Measurements from ENCODE around the gene IRF2.
A peak's percentile ranks its signal among the peaks of the same experiment; 100 is the strongest.

Gene IRF2

DNA sequence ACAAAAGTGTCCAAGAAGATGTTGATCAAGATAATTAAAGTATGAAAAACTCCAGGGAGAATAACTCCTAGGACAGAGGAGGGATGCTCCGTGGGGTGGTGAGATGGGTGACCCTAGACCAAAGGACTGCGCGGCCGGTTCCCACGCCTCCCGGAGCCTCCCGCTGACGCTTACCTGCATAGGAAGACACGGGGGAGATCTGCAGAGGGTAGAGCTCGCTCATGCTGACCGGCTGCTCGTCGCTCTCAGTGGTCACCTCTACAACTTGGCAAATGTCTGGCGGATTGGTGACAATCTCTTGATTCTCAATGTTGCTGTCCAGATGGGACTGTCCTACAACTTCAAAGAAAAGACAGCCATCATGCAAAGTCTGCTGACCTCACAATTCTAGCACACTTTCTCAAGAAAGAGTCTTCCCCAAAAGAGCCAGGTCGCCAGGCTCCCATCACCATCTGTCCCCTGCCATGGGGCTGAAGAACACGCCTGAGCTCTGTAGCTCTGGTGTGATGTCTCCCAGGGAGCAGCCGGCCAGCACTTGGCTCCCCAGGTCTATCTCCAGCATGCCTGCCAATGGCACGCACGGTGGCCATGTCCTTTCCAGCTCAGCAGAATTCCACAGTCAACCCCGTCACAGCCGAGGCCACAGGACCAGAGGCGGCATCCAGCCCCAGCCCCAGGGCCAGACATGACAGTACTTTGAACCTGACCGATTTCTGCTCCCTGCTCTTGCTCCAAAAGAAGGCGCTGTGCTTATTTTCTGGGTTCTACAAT, 75.4 kb downstream of the IRF2 start:
- no peak overlapping the region for H3K4me3 ChIP-seq (ENCODE audit: low read length)
- no peak for DNase-seq (ENCODE audit: low read depth, low spot score)

DNA sequence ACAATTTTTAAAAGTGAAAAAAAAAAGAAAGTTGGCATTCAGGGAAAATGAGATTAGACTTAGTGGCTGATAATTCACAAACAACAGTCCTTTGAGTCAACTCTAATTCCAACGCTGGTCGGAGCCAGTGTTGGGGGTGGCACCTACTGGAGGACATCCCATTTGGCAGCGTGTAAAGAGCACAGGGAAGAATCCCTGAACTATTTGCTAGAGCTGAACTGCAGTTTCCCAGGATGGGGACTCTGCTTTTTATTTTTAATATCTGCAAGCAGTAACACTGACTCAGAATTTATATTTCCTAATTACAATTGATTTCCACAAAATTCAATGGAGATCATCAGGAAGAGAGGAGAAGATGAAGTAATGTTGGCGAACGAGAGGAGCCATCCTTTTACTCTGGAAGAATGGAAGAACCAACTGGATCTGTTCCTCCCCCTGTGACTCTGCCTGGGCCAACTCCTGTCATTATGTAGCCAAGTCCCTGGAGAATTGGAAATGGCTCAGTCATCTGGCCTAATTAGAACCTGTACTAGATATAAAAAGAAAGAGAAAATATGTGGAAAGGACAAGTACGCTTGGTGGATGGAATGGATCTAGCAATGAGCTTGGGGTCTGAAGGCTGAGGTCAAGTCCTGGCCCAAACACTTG, 76.7 kb downstream of the IRF2 start:
- no peak overlapping the region for H3K4me3 ChIP-seq (ENCODE audit: low read length)
- no peak for DNase-seq (ENCODE audit: low read depth, low spot score)

DNA sequence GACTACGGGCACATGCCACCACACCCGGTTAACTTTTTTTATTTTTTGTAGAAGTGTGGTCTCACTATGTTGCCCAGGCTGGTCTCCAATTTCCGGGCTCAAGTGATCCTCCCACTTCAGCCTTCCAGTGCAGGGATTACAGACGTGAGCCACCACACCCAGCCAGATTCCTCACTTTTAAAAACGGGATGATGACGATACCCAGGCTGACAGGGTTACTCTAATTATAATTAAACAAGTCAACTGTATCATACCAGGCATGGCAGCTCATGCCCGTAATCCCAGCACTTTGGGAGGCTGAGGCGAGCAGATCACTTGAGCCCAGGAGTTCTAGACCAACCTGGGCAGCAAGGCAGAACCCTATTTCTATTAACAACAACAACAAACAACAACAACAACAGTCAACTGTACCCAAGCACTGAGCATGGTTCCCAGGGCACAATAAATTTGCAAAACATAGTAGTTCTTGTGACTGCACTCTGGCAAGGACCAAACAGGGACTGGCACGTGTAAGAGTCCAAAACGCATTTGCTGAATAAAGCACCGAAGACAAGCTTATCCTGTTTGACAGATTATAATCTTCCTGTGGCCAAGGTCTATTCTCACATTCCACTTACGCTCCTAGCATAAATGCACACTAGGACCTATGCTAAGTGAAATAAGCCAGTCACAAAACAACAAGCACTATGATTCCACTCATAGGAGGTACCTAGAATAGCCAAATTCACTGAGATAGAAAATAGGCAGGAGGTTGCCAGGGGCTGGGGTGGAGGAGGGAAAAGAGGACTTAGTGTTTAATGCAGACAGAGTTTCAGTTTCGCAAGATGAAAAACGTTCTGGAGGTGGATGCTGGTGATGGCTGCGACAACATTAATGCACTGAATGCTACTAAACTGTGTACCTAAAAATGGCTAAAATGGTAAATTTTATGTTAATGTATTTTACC, 77.5 kb downstream of the IRF2 start:
- no peak overlapping the region for H3K4me3 ChIP-seq (ENCODE audit: low read length)
- DNase-seq (ENCODE audit: low read depth, low spot score): no peak

DNA sequence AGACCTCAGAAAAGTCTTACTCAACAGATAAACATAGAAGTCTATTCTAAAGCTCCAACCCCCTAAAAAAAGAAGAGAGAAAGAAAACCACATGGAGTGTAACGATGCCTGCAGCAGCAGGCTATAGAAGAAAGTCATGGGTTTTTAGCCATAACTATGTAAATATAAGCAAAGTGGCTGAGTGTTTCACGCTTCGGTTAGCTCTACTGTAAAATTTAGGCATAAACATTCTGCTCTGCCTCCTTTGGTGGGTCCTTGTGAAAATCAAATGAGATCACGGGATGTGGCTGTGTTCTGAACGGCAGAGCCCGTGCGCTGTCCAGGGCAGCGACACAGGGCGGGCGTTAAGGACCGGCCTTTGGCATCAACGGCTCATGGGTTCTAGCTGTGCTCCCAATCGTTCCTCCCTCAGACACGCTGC, 78.4 kb downstream of the IRF2 start:
- DNase-seq (ENCODE audit: low read depth, low spot score): no peak
- no peak overlapping the region for H3K4me3 ChIP-seq (ENCODE audit: low read length)

DNA sequence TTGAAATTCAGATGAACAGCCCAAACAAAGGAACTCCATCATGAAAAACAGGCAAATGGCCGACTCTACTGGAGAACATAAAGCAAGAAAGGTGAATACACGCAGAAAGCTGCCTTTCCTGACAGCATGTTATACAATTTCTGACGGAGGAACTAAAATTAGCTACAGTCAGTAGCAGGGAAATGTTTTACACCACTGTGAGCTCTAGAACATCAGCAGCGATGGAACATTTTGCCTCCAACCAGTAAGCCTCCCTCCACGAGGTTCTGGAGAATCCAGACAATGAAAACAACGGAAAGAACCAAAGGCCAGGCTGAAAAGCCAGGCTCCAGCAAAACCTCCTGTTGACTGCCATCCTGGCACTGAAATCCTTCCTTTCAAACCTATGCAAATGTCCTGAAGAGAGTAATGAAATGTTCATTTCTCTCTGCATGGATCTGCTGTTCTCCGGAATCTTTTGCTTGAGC, 78.9 kb downstream of the IRF2 start:
- no peak overlapping the region for H3K4me3 ChIP-seq (ENCODE audit: low read length)
- DNase-seq (ENCODE audit: low read depth, low spot score): no peak

DNA sequence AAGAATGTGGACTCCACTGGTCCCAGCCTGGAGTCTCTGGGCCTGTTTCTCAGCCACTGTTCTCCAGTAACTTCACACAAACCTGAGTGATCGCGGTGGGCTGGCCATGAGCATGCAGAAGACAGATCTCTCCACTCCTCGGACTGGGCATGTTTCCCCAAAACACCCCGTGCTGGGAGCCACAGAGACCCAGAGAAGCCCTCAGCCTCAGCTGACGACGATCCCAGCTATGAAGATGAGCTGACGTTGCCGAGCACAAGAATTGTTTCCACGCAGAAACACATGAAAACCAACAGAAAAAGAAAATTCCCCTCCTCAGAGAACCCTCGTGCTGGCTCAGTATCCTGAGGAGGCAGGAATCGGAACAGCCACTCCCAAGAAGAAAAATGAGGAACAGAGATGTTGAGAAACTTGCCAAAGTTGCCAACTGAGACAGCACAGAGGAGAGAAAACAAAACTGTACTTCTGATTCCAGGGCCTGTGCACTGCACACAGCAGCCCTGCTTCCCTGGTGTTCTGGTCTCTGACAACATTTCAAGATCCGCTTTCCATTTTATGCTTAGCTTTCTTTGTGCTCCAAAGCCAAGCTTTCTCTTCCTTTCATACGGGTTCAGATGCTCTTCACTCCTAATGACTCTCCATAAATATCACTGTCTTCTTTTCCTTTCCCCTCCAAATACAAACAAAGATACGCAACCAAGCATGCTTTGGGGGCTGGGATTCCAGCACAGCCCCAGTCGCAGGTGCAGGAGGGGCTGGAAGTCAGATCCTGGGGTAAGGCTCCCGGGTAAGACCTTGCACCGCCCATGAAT, 81.4 kb downstream of the IRF2 start:
- no peak overlapping the region for H3K4me3 ChIP-seq (ENCODE audit: low read length)
- no peak for DNase-seq (ENCODE audit: low read depth, low spot score)

DNA sequence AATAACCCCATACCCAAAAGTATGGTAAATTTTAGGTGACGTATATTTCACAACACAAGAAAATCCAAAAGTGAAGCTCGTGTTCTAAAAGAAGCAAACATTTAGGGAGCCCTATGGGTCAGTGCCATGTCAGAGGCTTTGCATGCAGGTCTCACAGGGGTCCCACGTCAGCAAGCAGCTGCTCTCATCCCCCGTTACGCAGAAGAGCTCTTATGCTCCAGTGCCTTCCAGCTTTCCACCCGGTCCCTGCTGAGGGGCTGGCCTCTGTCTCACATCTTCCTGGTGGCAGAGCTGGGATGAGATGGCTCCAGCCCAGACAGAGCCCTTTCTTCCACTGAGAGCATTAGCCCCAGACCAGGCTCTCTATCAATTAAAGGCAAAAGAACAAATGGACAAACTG, 82.0 kb downstream of the IRF2 start:
- DNase-seq (ENCODE audit: low read depth, low spot score): no peak
- no peak overlapping the region for H3K4me3 ChIP-seq (ENCODE audit: low read length)

DNA sequence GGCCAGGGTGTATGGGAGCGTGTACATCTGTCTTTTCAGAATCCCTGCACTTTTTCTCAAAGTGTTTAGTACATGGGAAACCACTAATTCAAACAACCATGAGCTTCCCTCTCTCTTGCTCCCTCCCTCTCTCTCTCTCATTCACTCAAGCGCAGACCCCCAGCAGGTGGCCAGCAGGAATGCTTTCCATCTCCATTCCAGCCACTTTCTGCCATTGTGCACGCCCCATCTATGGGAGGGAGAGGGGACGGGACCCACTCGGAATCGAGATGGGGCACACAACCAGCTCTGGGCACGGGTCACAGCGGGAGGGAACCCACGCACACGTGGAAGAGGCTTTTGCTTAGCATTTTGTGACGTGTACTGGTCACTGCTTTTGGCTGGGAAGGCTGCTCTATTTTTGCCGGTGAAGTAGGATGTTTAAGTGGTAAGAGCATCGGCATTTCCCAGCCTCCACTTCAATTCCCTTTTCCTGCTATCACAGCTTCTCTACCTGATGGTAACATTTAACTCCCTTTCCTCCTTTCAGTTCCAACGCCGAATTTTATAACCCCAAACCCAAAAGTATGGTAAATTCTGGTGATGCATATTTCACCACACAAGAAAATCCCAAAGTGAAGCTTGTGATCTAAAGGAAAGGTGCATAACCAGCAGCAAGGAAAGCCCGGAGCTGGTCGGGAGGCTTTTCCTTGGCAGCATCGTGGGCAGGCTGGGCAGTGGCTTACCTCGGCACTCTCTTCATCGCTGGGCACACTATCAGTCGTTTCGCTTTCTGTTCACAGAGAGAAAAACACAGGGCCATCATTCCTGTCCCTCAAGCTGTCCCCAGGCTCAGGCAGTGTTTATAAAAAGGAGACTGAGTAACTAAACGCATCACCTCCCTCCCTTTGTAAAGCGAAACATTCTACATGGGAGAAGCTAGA, 84.1 kb downstream of the IRF2 start:
- DNase-seq (ENCODE audit: low read depth, low spot score): no peak
- no peak overlapping the region for H3K4me3 ChIP-seq (ENCODE audit: low read length)

DNA sequence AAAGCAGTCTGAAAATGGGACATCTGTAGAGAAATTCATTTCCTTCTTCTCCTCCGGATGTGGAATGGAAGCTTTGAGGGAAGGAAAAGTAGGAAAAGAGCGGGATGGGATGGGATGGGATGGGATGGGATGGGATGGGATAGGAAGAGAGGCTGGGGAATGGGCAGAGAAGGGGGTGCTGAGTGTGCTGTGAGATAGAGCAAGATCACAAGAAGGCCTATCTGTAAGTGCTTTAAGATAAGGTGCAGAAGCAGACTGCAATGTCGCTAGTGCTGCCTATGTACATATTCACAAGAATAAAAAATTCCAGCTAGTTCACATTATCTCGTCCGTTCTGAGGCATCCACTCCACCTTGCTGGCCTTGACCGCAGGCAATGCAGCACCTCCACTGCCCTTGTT, 86.2 kb downstream of the IRF2 start:
- H3K4me3 ChIP-seq (ENCODE audit: low read length): no peak overlapping the region
- no peak for DNase-seq (ENCODE audit: low read depth, low spot score)

DNA sequence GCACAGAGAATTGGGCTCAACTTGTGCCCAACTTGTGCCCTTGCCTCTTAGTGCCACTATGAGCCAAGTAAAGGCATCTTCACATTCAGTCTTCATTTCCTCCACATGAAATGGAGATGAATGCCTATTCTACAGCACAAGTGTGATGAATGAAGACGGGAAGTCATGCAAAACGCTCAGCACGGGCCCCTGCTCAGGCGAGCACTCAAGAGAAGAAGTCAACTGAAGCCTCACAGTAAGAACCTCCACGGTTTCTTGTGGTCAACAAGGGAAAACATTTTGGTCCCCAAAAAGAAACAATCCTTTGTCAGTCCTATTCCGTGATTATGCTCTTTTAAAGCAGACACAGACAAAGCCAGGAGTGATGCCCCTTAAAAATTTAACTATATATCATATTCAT, 87.0 kb downstream of the IRF2 start:
- H3K4me3 ChIP-seq (ENCODE audit: low read length): no peak overlapping the region
- no peak for DNase-seq (ENCODE audit: low read depth, low spot score)

DNA sequence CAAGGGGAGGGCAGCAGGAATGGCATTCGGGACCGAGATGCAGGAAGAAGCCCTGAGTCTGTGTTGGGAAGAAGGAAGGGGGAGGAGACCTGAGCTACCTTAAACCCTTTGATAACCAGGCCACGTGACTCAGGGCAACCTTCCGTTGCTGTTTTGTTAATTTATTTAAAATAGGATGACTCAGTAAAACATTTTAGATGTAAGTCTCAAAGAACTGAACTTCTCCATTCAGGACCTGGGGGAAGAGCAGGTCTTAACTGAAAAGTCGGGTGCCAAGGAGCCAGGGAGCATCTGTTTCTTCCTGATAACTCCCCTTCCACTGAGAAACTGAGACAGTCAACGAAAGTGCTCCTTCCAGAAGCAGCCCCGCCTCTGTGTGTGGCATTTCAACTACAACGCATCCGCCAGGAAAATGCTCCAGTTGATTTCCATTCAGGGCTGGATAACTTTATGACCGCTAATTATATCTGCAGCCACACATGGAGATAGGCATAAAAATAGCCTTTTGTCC, 88.0 kb downstream of the IRF2 start:
- no peak overlapping the region for H3K4me3 ChIP-seq (ENCODE audit: low read length)
- DNase-seq (ENCODE audit: low read depth, low spot score): no peak

DNA sequence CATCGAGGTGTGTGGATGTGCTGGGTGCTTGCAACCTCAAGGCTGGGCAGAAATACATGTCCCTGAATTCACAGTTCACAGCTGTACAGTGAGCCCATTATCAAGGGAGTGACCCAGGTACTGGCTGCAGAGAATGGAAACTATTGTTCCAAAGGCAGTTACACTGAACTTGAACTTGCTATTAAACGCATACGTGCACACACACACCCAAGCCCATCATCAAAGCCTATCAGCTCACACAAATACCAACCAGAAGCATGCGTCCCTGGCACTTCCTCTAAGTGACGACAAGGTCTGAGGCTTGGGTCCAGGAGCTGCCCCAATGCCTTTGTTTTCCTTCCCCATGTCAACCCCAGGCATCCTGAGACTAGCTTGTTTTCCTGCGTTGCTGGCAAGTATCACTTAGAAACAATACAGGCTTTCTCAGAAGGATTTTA, 88.6 kb downstream of the IRF2 start:
- DNase-seq (ENCODE audit: low read depth, low spot score): no peak
- H3K4me3 ChIP-seq (ENCODE audit: low read length): no peak overlapping the region

DNA sequence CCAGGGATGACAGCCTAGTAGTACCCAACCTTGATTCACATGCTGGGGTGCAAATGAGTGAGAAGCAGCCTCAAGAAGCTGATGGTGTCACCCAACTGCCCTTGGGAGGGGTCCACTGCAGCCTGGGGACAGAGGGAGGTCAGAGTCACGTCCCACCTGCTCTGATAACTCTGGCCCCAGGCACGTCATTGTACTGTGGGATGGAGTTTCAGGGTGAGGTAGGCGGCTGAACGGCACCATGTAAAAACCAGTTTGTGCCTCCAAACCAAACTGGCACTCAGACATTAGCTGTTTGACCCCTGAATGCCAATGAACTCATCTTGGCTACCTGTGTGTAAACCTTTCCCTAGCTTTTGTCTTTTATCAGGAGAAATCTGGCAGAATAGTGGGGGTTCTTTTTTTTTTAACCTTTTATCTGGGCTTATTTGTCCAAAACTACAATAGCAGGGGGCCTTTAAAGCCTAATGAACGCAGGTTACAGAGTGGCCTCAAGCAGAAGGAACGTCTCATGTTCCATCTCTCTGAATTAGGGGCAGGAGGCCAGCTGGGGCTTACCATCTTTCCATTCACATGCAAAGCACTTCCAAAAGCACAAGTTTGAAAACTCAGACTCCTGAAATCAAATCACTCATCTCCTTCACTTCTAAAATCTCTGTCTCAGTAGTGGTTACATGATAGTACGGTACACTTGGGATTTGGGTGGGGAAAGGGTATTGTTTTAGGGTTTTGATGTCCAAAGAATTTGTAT, 89.4 kb downstream of the IRF2 start:
- no peak overlapping the region for H3K4me3 ChIP-seq (ENCODE audit: low read length)
- no peak for DNase-seq (ENCODE audit: low read depth, low spot score)

DNA sequence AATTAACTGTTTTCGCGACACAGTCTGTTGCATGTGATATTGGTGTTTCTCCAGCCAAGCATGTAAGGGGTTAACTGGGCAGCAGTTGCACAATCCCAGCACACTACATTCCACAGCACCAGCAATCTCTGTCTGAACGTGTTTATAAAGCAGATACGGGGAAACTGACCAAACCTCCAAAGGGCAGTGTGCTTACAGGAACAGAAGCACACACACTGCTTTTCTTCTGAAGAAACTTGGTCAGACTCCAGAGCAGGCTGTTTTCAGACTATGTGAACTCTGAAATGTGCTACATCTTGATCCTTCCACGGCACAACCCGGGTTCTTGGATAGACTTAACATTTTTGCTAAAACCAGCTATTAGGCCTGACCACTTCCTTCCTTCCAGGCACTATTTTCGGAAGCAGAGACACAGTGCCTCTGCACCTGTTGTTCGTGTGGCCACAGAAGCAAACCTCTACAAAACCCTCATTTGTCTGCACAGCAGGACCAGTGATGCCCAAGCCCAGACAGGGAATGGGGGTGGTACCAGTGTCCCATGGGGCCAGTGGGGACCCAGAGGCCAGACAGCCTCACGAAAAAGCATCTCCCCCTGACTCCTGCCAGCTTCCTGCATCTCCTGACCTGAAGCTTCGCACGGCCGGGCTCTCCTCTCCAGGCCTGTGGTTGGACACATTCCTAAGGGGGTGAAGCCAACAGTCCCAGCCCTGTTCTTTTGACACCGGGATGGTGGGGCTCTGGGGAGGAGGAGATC, 90.1 kb downstream of the IRF2 start:
- H3K4me3 ChIP-seq (ENCODE audit: low read length): peak overlapping the region; percentile 20

DNA sequence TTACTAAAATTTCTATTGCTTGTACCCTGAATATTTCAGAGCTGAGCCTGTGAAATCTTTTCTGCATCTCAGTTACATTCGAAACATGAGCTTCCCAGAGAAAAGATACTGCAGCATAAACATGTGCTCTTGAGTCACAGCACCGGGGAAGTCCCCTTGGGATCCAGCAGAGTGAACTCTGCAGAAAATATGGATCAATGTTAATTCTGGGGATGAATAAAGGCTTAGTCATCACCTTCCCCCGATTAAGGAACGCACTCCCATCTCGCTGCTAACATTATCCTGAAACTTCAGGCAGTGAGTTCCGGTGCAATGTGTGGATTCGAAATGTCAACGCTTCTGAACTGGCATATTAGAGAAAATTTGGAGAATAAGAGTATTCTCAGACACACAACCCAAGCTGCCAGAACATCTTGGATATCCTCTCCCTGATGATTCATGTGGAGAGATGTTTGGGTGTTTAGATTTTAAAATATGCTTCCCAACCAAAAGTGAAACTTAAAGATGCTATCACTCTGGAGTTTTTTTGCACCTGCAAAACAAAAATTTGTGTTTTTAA, 90.8 kb downstream of the IRF2 start:
- DNase-seq (ENCODE audit: low read depth, low spot score): no peak
- peak overlapping the region; percentile 20 for H3K4me3 ChIP-seq (ENCODE audit: low read length)

More for the DNA sequence above, 90.1 kb downstream of the IRF2 start:
- peak; percentile 85 for DNase-seq (ENCODE audit: low read depth, low spot score)
